ENCODE data around the gene KCNJ18. TPM values are rescaled to one million over a fixed set of nuclear protein-coding genes. Genes with fewer than 3 reads are reported as not detected.
"Not testable (repeated sequence)": the region's sequence is repeated elsewhere in the genome, so short reads cannot be mapped to it uniquely, and the experiment has no call there.

Gene KCNJ18
- total RNA-seq, 2 donors from 2014 or later, result not detected

- intact Hi-C loops (cut with DNase I), result not testable (repeated sequence)
- peak; percentile 73 for DNase-seq (ENCODE audit: low spot score)
Measured at GRCh38 chr17:21698437-21699075, 6.2 kb downstream of the KCNJ18 start.

DNA sequence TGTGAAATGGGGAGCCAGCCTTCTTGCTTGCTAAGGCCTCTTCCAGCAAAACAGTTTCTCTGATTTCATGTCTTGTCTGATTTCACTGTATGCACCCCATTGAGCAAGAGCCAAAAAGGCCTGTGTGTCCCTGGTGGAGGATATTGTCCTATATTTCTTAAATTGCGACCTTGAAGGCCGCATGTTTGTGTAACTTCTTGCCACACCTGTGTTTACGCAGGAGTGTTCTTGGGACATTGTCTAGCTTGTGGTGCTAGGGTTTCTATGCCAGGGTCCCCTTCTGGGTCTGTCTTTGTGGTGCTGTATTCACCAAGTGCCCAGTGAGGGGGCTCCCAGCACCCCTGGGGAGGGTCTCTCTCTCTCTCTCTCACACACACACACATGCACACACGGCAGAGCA is 6.8 kb downstream of the KCNJ18 start:
- intact Hi-C loops (cut with DNase I); DNase-seq (ENCODE audit: low spot score): not testable (repeated sequence)

GRCh38 chr17:21699573-21700236 is 7.4 kb downstream of the KCNJ18 start:
- intact Hi-C loops (cut with DNase I), result not testable (repeated sequence)
- DNase-seq (ENCODE audit: low spot score), result peak; percentile 69

DNA sequence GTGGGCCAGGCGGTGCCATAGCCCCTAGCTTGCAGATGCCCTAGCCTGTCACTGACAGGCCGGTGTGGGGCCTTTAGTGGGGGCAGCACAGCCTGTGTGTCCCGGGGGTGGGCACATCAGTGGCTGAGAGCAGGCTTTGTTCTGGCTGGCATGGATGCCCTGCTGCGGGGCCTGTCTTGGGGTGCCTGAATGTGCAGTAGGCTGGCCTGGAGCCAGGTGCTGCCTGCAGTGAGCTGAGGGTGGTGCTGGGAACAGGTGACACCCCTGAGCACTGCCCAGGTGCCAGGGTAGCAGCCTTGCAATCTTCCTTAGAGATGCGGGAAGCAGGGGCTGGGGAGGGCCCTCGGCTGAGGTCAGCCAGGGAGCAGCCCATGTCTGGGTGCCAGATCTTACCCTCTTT is 8.8 kb downstream of the KCNJ18 start:
- intact Hi-C loops (cut with DNase I), result not testable (repeated sequence)
- peak; percentile 61 for DNase-seq (ENCODE audit: low spot score)

DNA sequence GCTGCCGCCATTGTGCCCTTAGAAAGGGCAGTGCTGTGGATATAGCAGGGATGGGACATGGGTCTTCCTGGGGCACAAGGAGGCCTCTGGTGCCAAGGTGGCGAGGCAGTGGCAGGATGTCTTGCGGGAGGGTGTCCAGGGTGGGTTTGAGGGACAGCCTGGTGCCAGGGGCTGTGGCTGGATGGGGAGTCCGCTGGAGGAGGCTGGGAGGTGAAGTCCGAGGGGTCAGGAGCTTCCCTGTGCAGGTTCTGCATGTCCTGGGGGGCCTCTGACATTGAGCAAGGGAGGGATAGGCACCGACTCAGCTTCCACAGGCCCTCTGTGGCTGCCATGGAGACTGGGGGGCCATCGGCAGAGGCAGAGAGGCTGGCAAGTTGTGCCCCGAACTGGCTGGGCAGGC is 9.7 kb downstream of the KCNJ18 start:
- intact Hi-C loops (cut with DNase I), result not testable (repeated sequence)
- peak; percentile 25 for DNase-seq (ENCODE audit: low spot score)

DNA sequence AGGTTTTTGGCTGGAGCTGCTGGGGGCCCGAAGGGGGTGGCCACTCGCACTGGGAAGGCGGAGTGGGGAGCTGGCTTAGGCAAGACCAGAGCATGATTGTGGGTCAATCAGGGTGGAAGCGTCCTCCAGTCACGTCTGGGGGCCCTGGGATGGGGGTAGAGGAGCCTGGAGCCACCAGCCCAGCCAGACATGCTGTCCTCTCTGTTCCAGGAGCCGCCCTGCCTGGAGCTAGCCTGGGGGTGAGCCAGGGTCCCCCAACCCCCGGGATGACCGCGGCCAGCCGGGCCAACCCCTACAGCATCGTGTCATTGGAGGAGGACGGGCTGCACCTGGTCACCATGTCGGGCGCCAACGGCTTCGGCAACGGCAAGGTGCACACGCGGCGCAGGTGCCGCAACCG is 10.2 kb downstream of the KCNJ18 start:
- DNase-seq (ENCODE audit: low spot score), result peak; percentile 66
- intact Hi-C loops (cut with DNase I), result not testable (repeated sequence)

GRCh38 chr17:21702940-21703640 is 10.8 kb downstream of the KCNJ18 start:
- DNase-seq (ENCODE audit: low spot score), result peak; percentile 57
- intact Hi-C loops (cut with DNase I), result not testable (repeated sequence)

- intact Hi-C loops (cut with DNase I); DNase-seq (ENCODE audit: low spot score): not testable (repeated sequence)
Measured at GRCh38 chr17:21703891-21704872, 11.9 kb downstream of the KCNJ18 start.

GRCh38 chr17:21705021-21705601 is 12.8 kb downstream of the KCNJ18 start:
- intact Hi-C loops (cut with DNase I), result no loop called here
- DNase-seq (ENCODE audit: low spot score), result no peak

DNA sequence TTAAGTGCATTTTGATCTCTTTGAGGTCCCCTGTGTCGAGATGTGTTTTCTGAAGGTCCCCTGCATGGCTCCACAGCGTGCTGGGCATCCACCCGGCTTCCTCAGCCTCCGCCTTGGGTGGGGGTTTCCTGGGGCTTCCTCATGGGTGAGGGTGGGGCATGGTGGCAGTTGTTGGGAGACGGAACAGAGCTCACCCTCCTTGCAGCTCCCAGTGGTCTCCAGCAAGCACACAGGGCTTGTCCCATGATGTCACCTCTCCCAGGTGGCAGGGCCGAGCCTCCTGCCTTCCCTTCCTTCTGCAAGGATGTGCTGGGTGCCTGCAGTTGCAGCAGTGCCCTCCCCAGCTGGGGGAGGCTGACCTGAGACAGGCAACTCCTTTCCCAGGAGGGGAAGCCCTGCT is 13.4 kb downstream of the KCNJ18 start:
- intact Hi-C loops (cut with DNase I); DNase-seq (ENCODE audit: low spot score): not testable (repeated sequence)

- intact Hi-C loops (cut with DNase I), result not testable (repeated sequence)
Measured at GRCh38 chr17:21706546-21706945, 14.2 kb downstream of the KCNJ18 start.

DNA sequence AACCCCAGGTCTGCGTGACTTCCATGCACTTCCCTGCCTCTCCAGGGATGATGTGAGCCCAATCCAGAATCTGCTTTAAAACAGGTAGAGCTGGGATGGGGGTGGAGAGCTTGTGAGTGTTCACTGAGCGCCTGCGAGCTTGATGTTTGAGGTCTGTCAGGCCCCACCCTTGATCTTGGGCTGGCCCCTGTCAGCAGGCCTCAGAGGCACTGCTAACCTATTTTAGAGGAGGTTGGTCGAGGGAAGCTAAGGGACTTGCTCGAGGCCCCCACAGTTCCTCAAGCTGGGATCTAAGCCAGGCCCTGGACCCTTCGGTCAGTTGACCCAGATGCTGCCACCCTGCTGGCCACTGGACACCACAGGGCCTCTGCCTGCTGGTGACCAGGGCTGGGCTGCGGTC is 14.8 kb downstream of the KCNJ18 start:
- intact Hi-C loops (cut with DNase I), result not testable (repeated sequence)

More at GRCh38 chr17:21706546-21706945, 14.2 kb downstream of the KCNJ18 start:
- not testable (repeated sequence) for DNase-seq (ENCODE audit: low spot score)

DNA sequence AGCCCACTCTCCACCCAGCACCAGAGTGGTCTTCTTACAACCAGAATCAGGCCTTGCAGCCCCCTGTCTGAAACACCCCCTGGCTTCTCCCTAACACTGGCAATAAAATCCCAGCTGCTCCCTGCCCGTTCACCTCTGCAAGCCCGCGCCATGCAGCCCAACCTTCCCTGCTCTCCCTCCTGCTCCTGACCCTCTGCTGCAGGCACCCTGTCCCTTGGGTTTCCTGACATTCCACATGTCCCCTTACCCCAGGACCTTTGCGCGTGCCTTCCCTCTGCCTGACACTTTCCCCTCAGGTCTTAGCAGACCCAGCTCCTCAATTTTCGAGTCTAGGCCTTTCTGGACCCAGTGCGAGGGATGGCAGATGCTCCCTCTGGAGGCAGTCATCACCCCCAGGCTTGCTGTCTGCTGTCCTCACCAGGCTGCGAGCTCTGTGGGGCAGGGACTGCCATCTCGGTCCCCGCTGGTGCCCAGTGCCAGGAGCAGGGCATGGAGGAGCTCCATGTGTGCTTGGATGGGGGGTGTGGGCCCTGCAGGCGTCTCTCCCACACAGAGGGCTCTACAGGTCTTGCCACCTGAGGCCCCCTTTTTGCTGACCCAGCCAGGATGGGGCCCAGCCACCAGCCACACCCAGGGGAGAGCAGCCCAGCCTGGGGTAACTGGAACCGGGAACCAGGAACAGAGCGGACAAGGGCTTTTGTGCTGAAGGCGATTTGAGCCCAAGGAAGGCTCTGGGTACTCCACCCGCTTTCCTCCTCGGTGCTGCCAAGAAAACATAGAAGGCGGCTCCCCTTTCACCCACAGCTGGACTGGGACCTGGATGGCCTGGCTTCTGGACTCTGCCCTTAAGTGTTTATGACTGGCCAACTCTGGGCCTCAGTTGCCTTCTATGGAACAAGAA is 15.6 kb downstream of the KCNJ18 start:
- DNase-seq (ENCODE audit: low spot score); intact Hi-C loops (cut with DNase I): not testable (repeated sequence)

More for the DNA sequence above, 14.8 kb downstream of the KCNJ18 start:
- DNase-seq (ENCODE audit: low spot score), result not testable (repeated sequence)

DNA sequence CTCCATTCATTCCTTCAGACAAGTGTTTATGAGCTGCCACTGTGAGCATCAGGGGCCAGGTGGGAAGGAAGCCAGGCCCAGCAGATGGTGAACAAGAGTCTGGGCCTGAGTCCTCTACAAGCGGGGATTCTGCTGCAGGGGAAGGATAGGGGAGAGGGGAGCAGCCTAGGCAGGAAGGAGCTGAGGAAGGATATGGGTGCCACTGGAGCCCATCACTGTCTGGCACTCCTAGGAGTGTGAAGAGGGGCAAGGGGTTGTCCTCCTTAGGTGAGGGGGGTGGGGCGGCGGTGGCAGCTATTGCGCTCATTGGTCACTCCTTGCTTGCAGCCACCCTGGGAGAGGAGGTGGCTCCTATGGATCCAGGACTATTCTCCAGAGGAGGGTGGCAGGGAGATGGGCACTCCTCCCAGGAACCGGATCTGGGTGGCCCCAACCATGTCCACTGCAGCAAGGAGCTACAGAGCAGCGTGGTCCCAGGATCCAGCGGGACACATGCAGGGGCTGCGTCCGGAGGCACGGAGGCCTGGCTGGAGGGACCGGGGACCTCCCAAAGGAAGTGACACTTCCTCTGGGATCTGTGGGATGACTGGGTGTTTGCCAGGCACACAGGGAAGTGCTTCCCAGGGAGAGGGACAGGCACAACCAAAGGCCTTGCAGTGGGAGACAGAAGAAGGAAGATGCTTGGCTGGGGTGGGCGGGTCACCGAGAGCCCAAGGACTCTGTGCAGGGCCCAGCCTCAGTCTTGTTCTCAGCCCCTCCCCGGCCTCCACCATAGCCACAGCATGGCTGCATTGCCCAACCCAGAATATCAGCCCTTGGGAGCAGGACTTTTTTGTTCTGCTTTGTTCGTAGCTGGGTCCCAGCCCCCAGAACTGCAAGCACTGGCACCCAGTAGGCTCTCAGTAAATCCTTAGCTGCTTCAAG is 16.6 kb downstream of the KCNJ18 start:
- intact Hi-C loops (cut with DNase I); DNase-seq (ENCODE audit: low spot score): not testable (repeated sequence)

- intact Hi-C loops (cut with DNase I); DNase-seq (ENCODE audit: low spot score): not testable (repeated sequence)
Measured at GRCh38 chr17:21709994-21710393, 17.7 kb downstream of the KCNJ18 start.

- intact Hi-C loops (cut with DNase I); DNase-seq (ENCODE audit: low spot score): not testable (repeated sequence)
Measured at GRCh38 chr17:21710486-21710885, 18.2 kb downstream of the KCNJ18 start.

GRCh38 chr17:21711182-21711581 is 18.9 kb downstream of the KCNJ18 start:
- DNase-seq (ENCODE audit: low spot score), result no peak
- intact Hi-C loops (cut with DNase I), result no loop called here
